DOHH2 (cell line): ENCODE measurements around the gene FOXN1.

ENCODE experiments used
- EZH2phosphoT487 ChIP-seq: fragments of 200-600 bp; sonication (generic); IDR thresholded peaks from 2 replicates; pipeline ENCODE4 v1.6.1; 2017; ENCODE audit warnings: borderline replicate concordance, mild to moderate bottlenecking, antibody characterized with exemption, low read length, moderate library complexity, mixed read lengths
- TF ChIP-seq, protein P1 (sequence below): fragments of 200-600 bp; sonication (generic); IDR thresholded peaks from one replicate; pipeline ENCODE4 v1.5.1; 2014; ENCODE audit warnings: antibody characterized with exemption, mild to moderate bottlenecking, low read depth, low read length; ENCODE audit not compliant: poor library complexity, severe bottlenecking

DNA sequence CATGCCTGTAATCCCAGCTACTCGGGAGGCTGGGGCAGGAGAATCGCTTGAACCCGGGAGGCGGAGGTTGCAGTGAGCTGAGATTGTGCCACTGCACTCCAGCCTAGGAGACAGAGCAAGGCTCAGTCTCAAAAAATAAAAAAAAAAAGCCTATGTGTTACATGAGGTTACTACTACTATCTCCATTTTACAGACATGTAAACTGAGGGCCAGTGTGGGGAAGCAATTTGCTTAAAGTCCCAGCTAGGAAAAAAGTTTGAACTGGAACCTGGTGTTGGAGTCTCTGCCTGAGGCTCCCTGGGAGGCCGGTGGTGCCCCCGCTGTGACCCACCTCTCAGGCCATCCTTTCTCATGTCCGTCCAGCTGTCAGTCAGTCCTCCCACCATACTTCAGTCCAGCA, 28.2 kb upstream of the FOXN1 start:
- TF ChIP-seq, protein P1, sequence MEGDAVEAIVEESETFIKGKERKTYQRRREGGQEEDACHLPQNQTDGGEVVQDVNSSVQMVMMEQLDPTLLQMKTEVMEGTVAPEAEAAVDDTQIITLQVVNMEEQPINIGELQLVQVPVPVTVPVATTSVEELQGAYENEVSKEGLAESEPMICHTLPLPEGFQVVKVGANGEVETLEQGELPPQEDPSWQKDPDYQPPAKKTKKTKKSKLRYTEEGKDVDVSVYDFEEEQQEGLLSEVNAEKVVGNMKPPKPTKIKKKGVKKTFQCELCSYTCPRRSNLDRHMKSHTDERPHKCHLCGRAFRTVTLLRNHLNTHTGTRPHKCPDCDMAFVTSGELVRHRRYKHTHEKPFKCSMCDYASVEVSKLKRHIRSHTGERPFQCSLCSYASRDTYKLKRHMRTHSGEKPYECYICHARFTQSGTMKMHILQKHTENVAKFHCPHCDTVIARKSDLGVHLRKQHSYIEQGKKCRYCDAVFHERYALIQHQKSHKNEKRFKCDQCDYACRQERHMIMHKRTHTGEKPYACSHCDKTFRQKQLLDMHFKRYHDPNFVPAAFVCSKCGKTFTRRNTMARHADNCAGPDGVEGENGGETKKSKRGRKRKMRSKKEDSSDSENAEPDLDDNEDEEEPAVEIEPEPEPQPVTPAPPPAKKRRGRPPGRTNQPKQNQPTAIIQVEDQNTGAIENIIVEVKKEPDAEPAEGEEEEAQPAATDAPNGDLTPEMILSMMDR, result no peak
- TF ChIP-seq EZH2phosphoT487, result no peak
